ENCODE measurements around the gene PHACTR3.

DNA sequence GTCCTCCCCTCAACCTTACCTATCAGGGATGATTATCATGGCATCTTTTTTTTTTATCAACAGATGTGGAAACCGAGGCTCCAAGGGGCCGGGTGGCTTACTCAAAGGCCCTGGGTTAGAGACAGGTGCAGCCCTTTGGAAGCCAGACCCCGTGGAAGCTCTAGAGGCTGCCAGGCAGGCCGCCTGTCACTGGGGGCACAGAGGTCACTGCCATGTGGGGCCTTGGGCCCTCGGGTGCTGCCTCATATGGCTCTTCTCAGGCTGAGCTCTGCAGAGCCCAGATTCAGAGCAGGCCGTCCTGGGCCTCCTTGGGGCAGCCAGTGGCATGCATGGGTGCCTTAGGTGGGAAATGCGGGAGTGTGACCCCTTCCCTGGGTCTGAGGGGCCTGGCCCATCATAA is 136.3 kb downstream of the PHACTR3 start:
- TF ChIP-seq, protein P1, sequence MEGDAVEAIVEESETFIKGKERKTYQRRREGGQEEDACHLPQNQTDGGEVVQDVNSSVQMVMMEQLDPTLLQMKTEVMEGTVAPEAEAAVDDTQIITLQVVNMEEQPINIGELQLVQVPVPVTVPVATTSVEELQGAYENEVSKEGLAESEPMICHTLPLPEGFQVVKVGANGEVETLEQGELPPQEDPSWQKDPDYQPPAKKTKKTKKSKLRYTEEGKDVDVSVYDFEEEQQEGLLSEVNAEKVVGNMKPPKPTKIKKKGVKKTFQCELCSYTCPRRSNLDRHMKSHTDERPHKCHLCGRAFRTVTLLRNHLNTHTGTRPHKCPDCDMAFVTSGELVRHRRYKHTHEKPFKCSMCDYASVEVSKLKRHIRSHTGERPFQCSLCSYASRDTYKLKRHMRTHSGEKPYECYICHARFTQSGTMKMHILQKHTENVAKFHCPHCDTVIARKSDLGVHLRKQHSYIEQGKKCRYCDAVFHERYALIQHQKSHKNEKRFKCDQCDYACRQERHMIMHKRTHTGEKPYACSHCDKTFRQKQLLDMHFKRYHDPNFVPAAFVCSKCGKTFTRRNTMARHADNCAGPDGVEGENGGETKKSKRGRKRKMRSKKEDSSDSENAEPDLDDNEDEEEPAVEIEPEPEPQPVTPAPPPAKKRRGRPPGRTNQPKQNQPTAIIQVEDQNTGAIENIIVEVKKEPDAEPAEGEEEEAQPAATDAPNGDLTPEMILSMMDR (optimal IDR thresholded peaks at IDR 0.05 in 1 of 3, IDR thresholded peaks at IDR 0.05 in 1 of 3, conservative IDR thresholded peaks at IDR 0.05 in 1 of 3; ENCODE audit: extremely low read depth in 1 of 3, insufficient read depth in 2 of 3, low read length in 3 of 3) = no peak
- no peak for TF ChIP-seq EZH2 (IDR thresholded peaks at IDR 0.05; ENCODE audit: low read length)
